ENCODE measurements around the gene ACAA1. TPM values are rescaled to one million over a fixed set of nuclear protein-coding genes. Genes with fewer than 3 reads are reported as not detected.

ACAA1 gene
- total and polyA plus RNA-seq, 10 of the 15 experiments (the other 5 are each of a cell fraction or from before 2014, with no cell fraction given): 5.7 to 85.4 (median 60.6) TPM

DNA sequence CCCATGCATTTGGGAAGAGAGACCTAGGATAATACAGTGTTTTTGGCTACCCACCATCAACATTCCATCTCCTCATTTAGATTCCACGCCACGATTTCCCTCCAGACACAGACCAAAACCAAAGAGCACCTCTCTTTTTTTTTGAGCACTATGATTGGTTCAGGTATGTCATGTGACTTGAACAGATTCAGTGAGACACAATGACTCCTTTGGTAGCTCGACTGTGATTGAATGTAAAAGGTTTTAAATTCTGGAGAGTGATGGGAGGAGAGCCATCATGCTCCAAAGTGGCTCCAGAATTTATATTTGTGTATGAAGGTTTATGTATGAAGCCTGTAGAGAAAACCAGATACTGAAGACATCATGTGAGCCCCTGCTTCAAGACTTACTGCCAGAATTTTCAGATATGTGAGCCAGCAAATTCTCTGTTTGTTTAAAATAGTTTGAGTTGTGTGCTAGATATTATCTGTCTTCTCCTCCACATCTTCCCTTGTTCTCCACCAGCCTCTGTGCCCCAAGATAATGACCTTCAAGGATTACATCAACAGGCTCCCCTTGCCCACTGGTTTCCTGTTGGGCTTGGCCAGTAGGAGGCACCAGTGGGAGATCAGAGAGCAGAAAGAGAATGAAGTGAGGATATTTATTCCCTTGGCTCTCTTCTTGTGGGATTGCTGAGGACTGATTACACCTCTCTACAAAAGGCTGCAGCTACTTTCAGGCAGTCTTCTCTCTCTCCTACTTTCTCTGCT is 14.0 kb upstream of the ACAA1 start:
- H2AFZ ChIP-seq (ENCODE audit: control insufficient read depth, low read depth, low read length): no peak overlapping the region
- RAD21 ChIA-PET (ENCODE audit: unreplicated experiment): no interaction called here
- H3K27me3 ChIP-seq (replicated peaks in 1 of 2; ENCODE audit: control insufficient read depth in 2 of 2, insufficient read depth in 2 of 2, low read length in 1 of 2): no peaks in the 10 kb centered on the region
- WGBS (ENCODE audit: insufficient coverage, insufficient replicate concordance, low lambda C conversion rate, missing lambda C conversion rate): 67% methylated on average over 3 of the region's 3 CpGs
- H3K4me1 ChIP-seq (ENCODE audit: control insufficient read depth, insufficient read depth, low read length): peaks cover 7% of the 10 kb centered on the region; the same call in 1 of the 2 replicates
- no peak overlapping the region for H3K4me3 ChIP-seq
- POLR2A ChIA-PET: interaction anchor here (2.2 to 7.2 kb wide), 2 partner anchors 13 to 14 kb away, joined by 12 to 100 read pairs; partner anchors contain the start of genes ACAA1, MYD88 and OXSR1
- DNase-seq (ENCODE audit: low read depth, low spot score): no peak
- H3K27ac ChIP-seq (ENCODE audit: control insufficient read depth, insufficient read depth): no peak overlapping the region
- FAIRE-seq: no peak
- H4K20me1 ChIP-seq (ENCODE audit: control insufficient read depth, insufficient read depth): no peaks in the 10 kb centered on the region
- H3K4me2 ChIP-seq (ENCODE audit: control insufficient read depth, insufficient read depth): no peak overlapping the region
- H3K36me3 ChIP-seq (ENCODE audit: control insufficient read depth in 2 of 2, insufficient read depth in 2 of 2, low read length in 1 of 2): no peaks in the 10 kb centered on the region
- peaks cover 8% of the 10 kb centered on the region; the same call in 2 of the 3 replicates for H3K9me3 ChIP-seq (replicated peaks; ENCODE audit: control insufficient read depth, insufficient read depth, low read length)
- in situ Hi-C loops (cut with MboI) (no loop called here), intact Hi-C loops (cut with micrococcal nuclease; ENCODE audit: unreplicated experiment) (no loop called here)
- H3K9ac ChIP-seq (ENCODE audit: control insufficient read depth, insufficient read depth, low read length): no peak overlapping the region
- SMC1A ChIA-PET (ENCODE audit: uncharacterized antibody, unreplicated experiment): interaction anchor here (9.6 to 10.2 kb wide), 2 partner anchors 11 to 14 kb away, joined by 64 to 89 read pairs; partner anchors contain the start of genes ACAA1, MYD88 and OXSR1
- CTCF ChIA-PET: interaction anchor here (0.6 to 6.8 kb wide), 2 partner anchors 14 to 83 kb away, joined by 5 to 55 read pairs; partner anchors contain the start of gene OXSR1
- H3K79me2 ChIP-seq (ENCODE audit: control insufficient read depth, insufficient read depth, low read length): no peaks in the 10 kb centered on the region
- no TSS peak for BruUV-seq (replicated peaks)
- ATAC-seq: no peak
- no peak for TF ChIP-seq RAD21 (IDR thresholded peaks at IDR 0.05; ENCODE audit: insufficient read depth, low read depth, low read length)
- TF ChIP-seq CBX3 (IDR thresholded peaks at IDR 0.05; ENCODE audit: borderline replicate concordance, low read depth): no peak
- TF ChIP-seq HDAC2 (IDR thresholded peaks at IDR 0.05): no peak
- TF ChIP-seq NFYB (IDR thresholded peaks at IDR 0.05; ENCODE audit: insufficient read depth, low read depth, low read length): 0 out of 2 replicates have a peak, but pooled peaks have one; percentile 10
- TF ChIP-seq, protein P1, sequence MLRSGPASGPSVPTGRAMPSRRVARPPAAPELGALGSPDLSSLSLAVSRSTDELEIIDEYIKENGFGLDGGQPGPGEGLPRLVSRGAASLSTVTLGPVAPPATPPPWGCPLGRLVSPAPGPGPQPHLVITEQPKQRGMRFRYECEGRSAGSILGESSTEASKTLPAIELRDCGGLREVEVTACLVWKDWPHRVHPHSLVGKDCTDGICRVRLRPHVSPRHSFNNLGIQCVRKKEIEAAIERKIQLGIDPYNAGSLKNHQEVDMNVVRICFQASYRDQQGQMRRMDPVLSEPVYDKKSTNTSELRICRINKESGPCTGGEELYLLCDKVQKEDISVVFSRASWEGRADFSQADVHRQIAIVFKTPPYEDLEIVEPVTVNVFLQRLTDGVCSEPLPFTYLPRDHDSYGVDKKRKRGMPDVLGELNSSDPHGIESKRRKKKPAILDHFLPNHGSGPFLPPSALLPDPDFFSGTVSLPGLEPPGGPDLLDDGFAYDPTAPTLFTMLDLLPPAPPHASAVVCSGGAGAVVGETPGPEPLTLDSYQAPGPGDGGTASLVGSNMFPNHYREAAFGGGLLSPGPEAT (IDR thresholded peaks at IDR 0.05; ENCODE audit: low read depth): no peak
- TF ChIP-seq, protein P2, sequence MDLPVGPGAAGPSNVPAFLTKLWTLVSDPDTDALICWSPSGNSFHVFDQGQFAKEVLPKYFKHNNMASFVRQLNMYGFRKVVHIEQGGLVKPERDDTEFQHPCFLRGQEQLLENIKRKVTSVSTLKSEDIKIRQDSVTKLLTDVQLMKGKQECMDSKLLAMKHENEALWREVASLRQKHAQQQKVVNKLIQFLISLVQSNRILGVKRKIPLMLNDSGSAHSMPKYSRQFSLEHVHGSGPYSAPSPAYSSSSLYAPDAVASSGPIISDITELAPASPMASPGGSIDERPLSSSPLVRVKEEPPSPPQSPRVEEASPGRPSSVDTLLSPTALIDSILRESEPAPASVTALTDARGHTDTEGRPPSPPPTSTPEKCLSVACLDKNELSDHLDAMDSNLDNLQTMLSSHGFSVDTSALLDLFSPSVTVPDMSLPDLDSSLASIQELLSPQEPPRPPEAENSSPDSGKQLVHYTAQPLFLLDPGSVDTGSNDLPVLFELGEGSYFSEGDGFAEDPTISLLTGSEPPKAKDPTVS (IDR thresholded peaks at IDR 0.05; ENCODE audit: low read depth, low read length): no peak
- no peak for TF ChIP-seq POU2F2 (IDR thresholded peaks at IDR 0.05; ENCODE audit: borderline replicate concordance, low read depth, low read length)
- TF ChIP-seq, protein P3, sequence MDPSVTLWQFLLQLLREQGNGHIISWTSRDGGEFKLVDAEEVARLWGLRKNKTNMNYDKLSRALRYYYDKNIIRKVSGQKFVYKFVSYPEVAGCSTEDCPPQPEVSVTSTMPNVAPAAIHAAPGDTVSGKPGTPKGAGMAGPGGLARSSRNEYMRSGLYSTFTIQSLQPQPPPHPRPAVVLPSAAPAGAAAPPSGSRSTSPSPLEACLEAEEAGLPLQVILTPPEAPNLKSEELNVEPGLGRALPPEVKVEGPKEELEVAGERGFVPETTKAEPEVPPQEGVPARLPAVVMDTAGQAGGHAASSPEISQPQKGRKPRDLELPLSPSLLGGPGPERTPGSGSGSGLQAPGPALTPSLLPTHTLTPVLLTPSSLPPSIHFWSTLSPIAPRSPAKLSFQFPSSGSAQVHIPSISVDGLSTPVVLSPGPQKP (IDR thresholded peaks at IDR 0.05; ENCODE audit: low read depth, low read length): no peak
- no peak for TF ChIP-seq ZNF274 (IDR thresholded peaks at IDR 0.05; ENCODE audit: insufficient read depth, insufficient read length)
- TF ChIP-seq MXI1 (IDR thresholded peaks at IDR 0.05; ENCODE audit: low read depth, low read length): no peak
- no peak for TF ChIP-seq ASH2L (IDR thresholded peaks at IDR 0.05; ENCODE audit: borderline replicate concordance, low read depth)
- TF ChIP-seq, protein P4, sequence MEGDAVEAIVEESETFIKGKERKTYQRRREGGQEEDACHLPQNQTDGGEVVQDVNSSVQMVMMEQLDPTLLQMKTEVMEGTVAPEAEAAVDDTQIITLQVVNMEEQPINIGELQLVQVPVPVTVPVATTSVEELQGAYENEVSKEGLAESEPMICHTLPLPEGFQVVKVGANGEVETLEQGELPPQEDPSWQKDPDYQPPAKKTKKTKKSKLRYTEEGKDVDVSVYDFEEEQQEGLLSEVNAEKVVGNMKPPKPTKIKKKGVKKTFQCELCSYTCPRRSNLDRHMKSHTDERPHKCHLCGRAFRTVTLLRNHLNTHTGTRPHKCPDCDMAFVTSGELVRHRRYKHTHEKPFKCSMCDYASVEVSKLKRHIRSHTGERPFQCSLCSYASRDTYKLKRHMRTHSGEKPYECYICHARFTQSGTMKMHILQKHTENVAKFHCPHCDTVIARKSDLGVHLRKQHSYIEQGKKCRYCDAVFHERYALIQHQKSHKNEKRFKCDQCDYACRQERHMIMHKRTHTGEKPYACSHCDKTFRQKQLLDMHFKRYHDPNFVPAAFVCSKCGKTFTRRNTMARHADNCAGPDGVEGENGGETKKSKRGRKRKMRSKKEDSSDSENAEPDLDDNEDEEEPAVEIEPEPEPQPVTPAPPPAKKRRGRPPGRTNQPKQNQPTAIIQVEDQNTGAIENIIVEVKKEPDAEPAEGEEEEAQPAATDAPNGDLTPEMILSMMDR (IDR thresholded peaks at IDR 0.05 in 2 of 3, conservative IDR thresholded peaks at IDR 0.05 in 1 of 3; ENCODE audit: control insufficient read depth in 2 of 3, extremely low read depth in 1 of 3, insufficient read depth in 1 of 3, low read depth in 3 of 3, low read length in 3 of 3): peak in 1 of 3 experiments; percentile 19; a peak in 1 of 6 replicates
- TF ChIP-seq FOXM1 (IDR thresholded peaks at IDR 0.05; ENCODE audit: low read depth, low read length): no peak
- TF ChIP-seq NR2C2 (IDR thresholded peaks at IDR 0.05; ENCODE audit: borderline replicate concordance, control insufficient read depth, insufficient read length, low read depth): no peak
- TF ChIP-seq BHLHE40 (IDR thresholded peaks at IDR 0.05; ENCODE audit: borderline replicate concordance in 1 of 2, low read depth in 2 of 2, low read length in 1 of 2): no peak

All from GM12878 (cell line).